GM21723 (cell line): Measurements from ENCODE around the gene XCR1.
"Not testable (repeated sequence)": the region's sequence is repeated elsewhere in the genome, so short reads cannot be mapped to it uniquely, and the experiment has no call there.

Experiments used
- ATAC-seq: cut with Tn5 transposase; IDR thresholded peaks from one replicate; pipeline ENCODE4 v1.9.1; 2021; ENCODE audit warnings: mild to moderate bottlenecking, moderate library complexity; ENCODE audit not compliant: unreplicated experiment

The XCR1 gene

GRCh38 chr3:46007280-46007679, 20.0 kb downstream of the XCR1 start:
- no peak for ATAC-seq

- no peak for ATAC-seq
Measured at GRCh38 chr3:46006238-46007032, 20.8 kb downstream of the XCR1 start.

- ATAC-seq, result not testable (repeated sequence)
Measured at GRCh38 chr3:46003706-46004105, 23.6 kb downstream of the XCR1 start.

GRCh38 chr3:46001178-46001577, 26.1 kb downstream of the XCR1 start:
- ATAC-seq, result no peak

- ATAC-seq, result no peak
Measured at GRCh38 chr3:45997942-45998341, 29.3 kb downstream of the XCR1 start.

GRCh38 chr3:45997499-45997898, 29.8 kb downstream of the XCR1 start:
- ATAC-seq, result not testable (repeated sequence)

- ATAC-seq, result peak; percentile 93
Measured at GRCh38 chr3:45995236-45996192, 31.8 kb downstream of the XCR1 start, which contains the start of gene FYCO1. TSS of gene FYCO1 (minus strand) at chr3:45995824. CDS start at chr3:45984910, 10,914 bp downstream.

- peak; percentile 26 for ATAC-seq
Measured at GRCh38 chr3:45994419-45995235, 32.7 kb downstream of the XCR1 start.

GRCh38 chr3:45993421-45994027, 33.8 kb downstream of the XCR1 start:
- no peak for ATAC-seq

- ATAC-seq, result no peak
Measured at GRCh38 chr3:45992821-45993221, 34.5 kb downstream of the XCR1 start.

- no peak for ATAC-seq
Measured at GRCh38 chr3:45992133-45992729, 35.1 kb downstream of the XCR1 start.

- no peak for ATAC-seq
Measured at GRCh38 chr3:45991341-45991740, 35.9 kb downstream of the XCR1 start.

GRCh38 chr3:45990181-45990580, 37.1 kb downstream of the XCR1 start:
- ATAC-seq, result no peak

GRCh38 chr3:45988804-45989203, 38.5 kb downstream of the XCR1 start:
- ATAC-seq, result no peak

- ATAC-seq, result no peak
Measured at GRCh38 chr3:45988362-45988761, 38.9 kb downstream of the XCR1 start.

- ATAC-seq, result no peak
Measured at GRCh38 chr3:45987368-45988291, 39.7 kb downstream of the XCR1 start.

- no peak for ATAC-seq
Measured at GRCh38 chr3:45986303-45986982, 40.8 kb downstream of the XCR1 start.

GRCh38 chr3:45985532-45986302, 41.6 kb downstream of the XCR1 start:
- no peak for ATAC-seq
